HepG2 (cell line): ENCODE data around the gene SYNGR4. TPM values are rescaled to one million over a fixed set of nuclear protein-coding genes. Genes with fewer than 3 reads are reported as not detected.
A peak's percentile ranks its signal among the peaks of the same experiment; 100 is the strongest.

ENCODE experiments used
- CTCF ChIP-seq: sonication (generic); formaldehyde crosslinking; IDR thresholded peaks from 2 replicates; pipeline ENCODE4 v1.5.0; 2020; ENCODE audit warnings: mild to moderate bottlenecking, missing genetic modification reagents, moderate library complexity
- GATA4 ChIP-seq: sonication (generic); IDR thresholded peaks from 2 replicates; pipeline ENCODE4 v1.6.1; 2016; ENCODE audit warnings: antibody characterized with exemption, low read depth, borderline replicate concordance
- HNF1B ChIP-seq: sonication (generic); formaldehyde crosslinking; IDR thresholded peaks from 2 replicates; pipeline ENCODE4 v1.5.1; 2020; ENCODE audit warnings: mild to moderate bottlenecking, moderate library complexity, missing genetic modification reagents
- HNRNPLL ChIP-seq: fragments of 200-400 bp; formaldehyde crosslinking; IDR thresholded peaks from 2 replicates; pipeline ENCODE4 v1.6.1; 2017; ENCODE audit warnings: mild to moderate bottlenecking, low read depth, low read length; ENCODE audit not compliant: poor library complexity, severe bottlenecking
- LBX2 ChIP-seq: sonication (generic); formaldehyde crosslinking; IDR thresholded peaks from 2 replicates; pipeline ENCODE4 v1.5.0; 2020; ENCODE audit warnings: missing genetic modification reagents, mild to moderate bottlenecking, borderline replicate concordance
- NAIF1 ChIP-seq: sonication (generic); formaldehyde crosslinking; IDR thresholded peaks from 2 replicates; pipeline ENCODE4 v1.5.0; 2020; ENCODE audit warnings: mild to moderate bottlenecking, missing genetic modification reagents, borderline replicate concordance
- NCOA1 ChIP-seq: sonication (generic); formaldehyde crosslinking; IDR thresholded peaks from 2 replicates; pipeline ENCODE4 v1.9.0; 2021; ENCODE audit warnings: missing genetic modification reagents
- PPARG ChIP-seq: conservative IDR thresholded peaks from 2 replicates; pipeline ENCODE4 v1.6.1; 2016; ENCODE audit warnings: missing biosample characterization, missing genetic modification reagents
- SIX4 ChIP-seq: sonication (generic); formaldehyde crosslinking; IDR thresholded peaks from 2 replicates; pipeline ENCODE4 v1.4.0; 2020; ENCODE audit warnings: missing genetic modification reagents
- SSRP1 ChIP-seq: IDR thresholded peaks from 2 replicates; pipeline ENCODE4 v1.6.1; 2016; ENCODE audit warnings: control low read depth
- TBL1XR1 ChIP-seq: fragments of 150-350 bp; IDR thresholded peaks from 2 replicates; pipeline ENCODE4 v1.6.1; 2014; ENCODE audit warnings: borderline replicate concordance, low read length; ENCODE audit not compliant: partially characterized antibody
- TBX2 ChIP-seq: sonication (generic); formaldehyde crosslinking; IDR thresholded peaks from 2 replicates; pipeline ENCODE4 v1.5.0; 2020; ENCODE audit warnings: missing genetic modification reagents, mild to moderate bottlenecking, borderline replicate concordance
- XRCC5 ChIP-seq: fragments of 200-400 bp; formaldehyde crosslinking; optimal IDR thresholded peaks from 2 replicates; pipeline ENCODE3; 2017; ENCODE audit warnings: mild to moderate bottlenecking, low read length
- ZBED4 ChIP-seq: sonication (generic); formaldehyde crosslinking; IDR thresholded peaks from 2 replicates; pipeline ENCODE4 v1.4.0; 2020; ENCODE audit warnings: missing genetic modification reagents, borderline replicate concordance
- ZNF263 ChIP-seq: sonication (generic); formaldehyde crosslinking; IDR thresholded peaks from 2 replicates; pipeline ENCODE4 v1.4.0; 2020; ENCODE audit warnings: missing genetic modification reagents
- ZNF574 ChIP-seq: sonication (generic); formaldehyde crosslinking; IDR thresholded peaks from 2 replicates; pipeline ENCODE4 v1.4.0; 2020; ENCODE audit warnings: missing genetic modification reagents
- ZNF629 ChIP-seq: sonication (generic); formaldehyde crosslinking; conservative IDR thresholded peaks from 2 replicates; pipeline ENCODE4 v1.5.0; 2020; ENCODE audit warnings: missing genetic modification reagents
- ZNF788 ChIP-seq: sonication (generic); formaldehyde crosslinking; IDR thresholded peaks from 2 replicates; pipeline ENCODE4 v1.5.0; 2020; ENCODE audit warnings: mild to moderate bottlenecking, missing genetic modification reagents, borderline replicate concordance
- polyA plus RNA-seq, 8 experiments: library from polyadenylated mRNA; depleted of rRNA in 3 of 8; stranded (reverse) in 7 of 8; unstranded in 1 of 8; fragments of >200 nt; fragmentation: Illumina TruSeq in 4 of 8; extraction: Trizol in 4 of 8; gene quantifications; 2 replicates each; pipeline versions ENCODE4 v1.2.1 to v1.2.3, GENCODE V29; 2011 to 2016; ENCODE audit warnings: low read depth in 4 of 8, missing spikeins in 1 of 8, mixed read lengths in 1 of 8; ENCODE audit not compliant: insufficient read depth in 1 of 8
- total RNA-seq, 5 experiments: library from RNA; depleted of rRNA; stranded (reverse); fragments of >200 nt; fragmentation: Illumina TruSeq; extraction: Trizol; gene quantifications; 2 replicates each; pipeline ENCODE4 v1.2.3, GENCODE V29; 2016; ENCODE audit warnings: low read depth in 1 of 5

Gene SYNGR4
- total and polyA plus RNA-seq, 2 of the 13 experiments (the other 11 are each of a cell fraction or from before 2014, with no cell fraction given) = not detected

GRCh38 chr19:48332662-48333466 is 31.3 kb upstream of the SYNGR4 start (continued):
- TF ChIP-seq ZNF788 (CRISPR knock-in tag) (no peak), ZNF574 (CRISPR knock-in tag) (no peak), XRCC5 (no peak), HNRNPLL (no peak), PPARG (CRISPR knock-in tag) (0 out of 2 replicates have a peak, but pooled peaks have one; percentile 19), ZBED4 (CRISPR knock-in tag) (no peak), NAIF1 (CRISPR knock-in tag) (no peak), SSRP1 (no peak), HNF1B (CRISPR knock-in tag) (0 out of 2 replicates have a peak, but pooled peaks have one; percentile 12), ZNF263 (CRISPR knock-in tag) (no peak), NCOA1 (CRISPR knock-in tag) (no peak), TBX2 (CRISPR knock-in tag) (peak; percentile 27; the same call in 1 of the 2 replicates), CTCF (CRISPR knock-in tag) (peak; percentile 7; the same call in 1 of the 2 replicates), SIX4 (CRISPR knock-in tag) (no peak), GATA4 (no peak), LBX2 (CRISPR knock-in tag) (no peak), TBL1XR1 (no peak), ZNF629 (CRISPR knock-in tag) (no peak)
